B cell (primary cell): Measurements from ENCODE around the gene ADAMTS10.

Experiments used
- CTCF ChIP-seq: fragments of 200-600 bp; IDR thresholded peaks from one replicate; pipeline ENCODE4 v1.8.0; 2022; ENCODE audit warnings: antibody characterized with exemption, mild to moderate bottlenecking
- EZH2 ChIP-seq: IDR thresholded peaks from 2 replicates; pipeline ENCODE4 v1.6.1; 2012; ENCODE audit warnings: borderline replicate concordance, low read depth, mild to moderate bottlenecking, moderate library complexity, low read length; ENCODE audit not compliant: insufficient read depth, poor library complexity, severe bottlenecking

GRCh38 chr19:8558325-8558724 lies 52.2 kb downstream of the ADAMTS10 start:
- TF ChIP-seq CTCF (no peak), EZH2 (no peak)
